Glomerular visceral epithelial cell (primary cell): ENCODE measurements around the gene CLPTM1.

Experiments
- DNase-seq: peaks from one replicate; pipeline ENCODE4 v3.0.0-alpha.2; 2016; ENCODE audit errors: extremely low spot score

CLPTM1 gene

DNA sequence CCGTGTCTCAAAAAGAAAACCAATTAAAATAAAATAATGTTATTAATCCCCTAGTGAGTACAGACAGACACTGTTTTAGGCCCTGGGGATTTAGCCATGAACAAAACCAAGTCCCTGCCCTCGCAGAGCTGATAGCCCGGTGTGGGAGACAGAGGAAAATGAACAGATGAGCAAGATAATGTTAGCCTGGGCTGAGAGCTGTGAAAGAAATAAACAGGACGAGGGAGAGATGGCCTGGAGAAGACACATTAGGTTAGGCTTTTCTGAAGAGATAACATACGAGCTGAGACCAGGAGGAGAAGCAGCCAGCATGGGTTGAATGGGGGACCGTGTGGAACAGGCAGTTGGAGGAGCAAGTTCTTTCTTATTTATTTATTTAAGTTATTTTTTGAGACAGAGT lies 55.1 kb downstream of the CLPTM1 start:
- DNase-seq: no peak

DNA sequence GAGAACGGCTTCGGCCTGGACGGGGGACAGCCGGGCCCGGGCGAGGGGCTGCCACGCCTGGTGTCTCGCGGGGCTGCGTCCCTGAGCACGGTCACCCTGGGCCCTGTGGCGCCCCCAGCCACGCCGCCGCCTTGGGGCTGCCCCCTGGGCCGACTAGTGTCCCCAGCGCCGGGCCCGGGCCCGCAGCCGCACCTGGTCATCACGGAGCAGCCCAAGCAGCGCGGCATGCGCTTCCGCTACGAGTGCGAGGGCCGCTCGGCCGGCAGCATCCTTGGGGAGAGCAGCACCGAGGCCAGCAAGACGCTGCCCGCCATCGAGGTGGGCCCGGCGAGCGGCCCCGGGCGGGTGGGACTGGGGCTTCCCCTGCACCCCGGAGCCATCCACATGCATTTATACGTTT lies 56.8 kb downstream of the CLPTM1 start:
- DNase-seq: no peak

DNA sequence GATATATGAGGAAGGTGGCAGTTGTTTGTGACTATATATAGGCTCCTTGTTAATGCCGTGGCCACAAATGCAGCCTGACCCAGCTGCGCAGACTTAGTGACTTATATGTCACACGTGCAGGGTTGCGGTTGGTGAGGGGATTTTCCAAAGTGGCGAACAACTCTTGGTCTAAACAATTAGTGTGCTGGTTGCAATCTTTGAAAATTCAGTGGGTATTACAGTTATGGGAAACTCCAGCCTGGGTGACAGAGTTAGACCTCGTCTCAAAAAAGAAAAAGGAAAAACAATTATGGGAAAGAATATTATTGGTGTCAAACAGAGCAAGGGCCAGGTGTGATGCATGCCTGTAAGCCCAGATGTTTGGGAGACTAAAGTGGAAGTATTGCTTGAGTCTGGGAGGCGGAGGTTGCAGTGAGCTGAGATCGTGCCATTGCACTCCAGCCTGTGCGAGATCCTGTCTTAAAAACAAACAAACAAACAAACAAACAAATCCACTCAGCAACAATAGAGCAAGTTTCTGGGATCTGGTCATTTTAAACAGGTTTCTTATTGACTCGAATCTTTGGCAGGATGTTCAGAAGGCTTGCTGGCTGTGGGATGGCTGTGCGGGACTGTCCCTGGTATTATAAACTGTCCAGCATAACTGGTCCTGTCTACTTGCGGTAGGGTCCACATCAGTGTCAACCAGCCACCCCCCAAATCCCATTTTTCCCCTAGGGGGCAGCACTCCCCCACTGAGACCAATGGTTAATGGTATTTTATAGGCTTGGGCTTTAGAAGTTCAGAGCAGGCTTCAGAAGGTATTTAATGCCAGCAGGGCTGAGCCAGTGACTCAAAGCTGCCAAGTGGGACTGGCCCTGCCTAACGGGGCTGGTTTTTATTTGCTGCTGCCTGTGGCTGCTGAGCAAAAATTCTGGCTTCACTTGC lies 61.5 kb downstream of the CLPTM1 start:
- peak; percentile 63 for DNase-seq

DNA sequence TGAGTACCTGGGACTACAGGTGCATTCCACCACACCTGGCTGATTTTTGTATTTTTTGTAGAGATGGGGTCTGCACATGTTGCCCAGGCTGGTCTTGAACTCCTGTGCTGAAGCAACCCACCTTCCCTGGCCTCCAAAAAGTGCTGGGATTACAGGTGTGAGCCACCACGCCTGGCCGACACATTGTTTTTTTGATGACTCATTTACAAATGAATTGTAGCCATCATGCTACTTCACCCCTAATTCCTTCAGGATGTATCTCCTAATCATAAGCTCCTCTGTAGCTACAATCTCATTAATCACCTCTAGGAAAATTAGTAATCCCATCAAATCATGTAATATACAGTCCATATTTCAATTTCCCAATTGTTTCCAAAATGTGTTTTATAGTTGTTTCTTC lies 64.0 kb downstream of the CLPTM1 start:
- DNase-seq: no peak

DNA sequence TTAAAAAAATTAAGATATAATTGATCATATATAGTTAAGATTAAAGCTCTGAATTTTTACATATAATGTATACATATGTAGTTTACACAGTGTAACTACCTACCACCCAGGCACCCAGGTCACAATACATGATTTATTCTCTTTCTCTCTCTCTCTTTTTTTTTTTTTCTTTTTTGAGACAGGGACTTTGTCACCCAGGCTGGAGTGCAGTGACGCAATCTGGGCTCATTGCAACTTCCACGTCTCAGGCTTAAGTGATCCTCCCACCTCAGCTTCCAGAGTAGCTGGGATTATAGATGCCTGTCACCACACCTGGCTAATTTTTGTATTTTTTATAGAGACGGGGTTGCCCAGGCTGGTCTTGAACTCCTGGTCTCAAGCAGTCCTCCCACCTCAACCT lies 64.9 kb downstream of the CLPTM1 start:
- no peak for DNase-seq

DNA sequence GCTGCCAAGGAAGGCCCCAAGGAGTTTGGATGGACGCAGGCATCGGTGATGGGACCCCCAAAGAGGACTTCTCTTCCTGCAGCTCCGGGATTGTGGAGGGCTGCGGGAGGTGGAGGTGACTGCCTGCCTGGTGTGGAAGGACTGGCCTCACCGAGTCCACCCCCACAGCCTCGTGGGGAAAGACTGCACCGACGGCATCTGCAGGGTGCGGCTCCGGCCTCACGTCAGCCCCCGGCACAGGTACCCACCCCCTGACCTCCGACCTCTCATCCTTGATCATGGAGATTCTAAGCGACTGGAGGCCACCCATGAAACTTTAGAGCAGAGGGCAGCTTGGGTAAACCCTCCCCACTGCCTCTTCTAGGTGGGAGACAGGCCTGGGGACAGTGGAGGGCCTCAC lies 66.8 kb downstream of the CLPTM1 start:
- no peak for DNase-seq

DNA sequence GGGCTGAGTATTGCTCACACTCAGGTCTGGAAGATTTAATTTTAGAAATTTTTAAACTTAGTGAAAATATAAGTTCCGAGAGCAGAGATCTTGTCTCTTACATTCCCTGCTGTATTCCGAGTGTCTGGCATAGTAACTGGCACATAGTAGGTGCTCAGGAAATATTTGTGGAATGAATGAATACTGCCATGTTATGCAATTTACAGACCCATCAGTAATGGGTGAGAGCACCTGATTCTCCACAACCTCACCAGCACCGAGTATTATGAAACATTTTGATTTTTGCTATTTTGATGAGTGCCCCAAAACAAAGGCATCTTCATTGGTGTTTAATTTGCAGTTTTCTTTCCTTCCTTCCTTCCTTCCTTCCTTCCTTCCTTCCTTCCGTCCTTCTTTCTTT lies 67.9 kb downstream of the CLPTM1 start:
- DNase-seq: no peak

DNA sequence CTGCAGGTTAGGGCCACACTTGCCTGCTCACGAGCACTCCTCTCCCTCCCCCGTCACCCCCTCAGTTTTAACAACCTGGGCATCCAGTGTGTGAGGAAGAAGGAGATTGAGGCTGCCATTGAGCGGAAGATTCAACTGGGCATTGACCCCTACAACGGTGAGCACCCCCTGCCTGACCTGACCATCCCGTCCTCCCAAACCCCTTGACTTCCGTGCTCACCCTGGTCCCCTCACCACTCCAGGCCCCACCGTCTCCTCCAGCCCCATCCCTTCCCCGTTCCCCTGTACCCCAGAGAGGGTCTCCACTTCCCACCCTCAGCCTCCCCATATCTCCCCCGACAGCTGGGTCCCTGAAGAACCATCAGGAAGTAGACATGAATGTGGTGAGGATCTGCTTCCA lies 70.1 kb downstream of the CLPTM1 start:
- DNase-seq: no peak

DNA sequence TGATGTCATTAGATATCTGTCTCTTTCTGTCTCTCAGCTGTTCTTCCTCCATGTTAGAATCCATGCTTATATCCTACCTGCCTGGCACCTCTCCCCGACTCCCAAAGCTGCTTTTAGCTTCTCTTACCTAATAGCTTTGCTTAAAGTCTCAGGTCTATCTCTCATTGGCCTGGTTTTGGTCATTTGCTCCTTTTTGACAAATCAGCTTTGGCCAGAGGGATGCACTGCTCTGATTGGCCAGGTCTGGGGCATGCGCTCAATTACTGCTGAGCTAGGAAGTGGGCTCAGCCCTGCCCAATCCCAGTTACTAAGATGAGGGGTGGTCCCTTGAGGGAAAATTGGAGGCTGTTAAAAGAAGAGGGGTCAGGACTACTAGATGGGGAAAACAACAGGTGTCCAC lies 72.2 kb downstream of the CLPTM1 start:
- DNase-seq: no peak

DNA sequence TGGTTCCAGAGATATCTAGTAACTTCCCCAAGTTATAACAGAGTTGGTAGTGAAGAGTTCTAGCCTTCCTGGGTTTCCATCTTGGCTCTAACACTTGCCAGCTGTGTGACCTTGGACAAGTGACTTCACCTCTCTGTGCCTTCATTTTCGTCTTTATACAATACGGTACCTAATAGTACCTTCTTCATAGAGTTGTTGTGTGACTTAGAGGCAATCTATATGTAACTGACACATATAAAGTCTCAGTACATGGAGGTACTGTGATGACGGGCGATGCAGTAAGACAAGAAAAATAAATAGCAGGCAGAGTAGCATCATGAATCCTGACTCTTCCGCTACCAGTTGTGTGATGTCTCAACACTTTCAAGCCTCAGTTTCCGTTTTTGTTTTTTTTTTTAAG lies 75.6 kb downstream of the CLPTM1 start:
- no peak for DNase-seq

DNA sequence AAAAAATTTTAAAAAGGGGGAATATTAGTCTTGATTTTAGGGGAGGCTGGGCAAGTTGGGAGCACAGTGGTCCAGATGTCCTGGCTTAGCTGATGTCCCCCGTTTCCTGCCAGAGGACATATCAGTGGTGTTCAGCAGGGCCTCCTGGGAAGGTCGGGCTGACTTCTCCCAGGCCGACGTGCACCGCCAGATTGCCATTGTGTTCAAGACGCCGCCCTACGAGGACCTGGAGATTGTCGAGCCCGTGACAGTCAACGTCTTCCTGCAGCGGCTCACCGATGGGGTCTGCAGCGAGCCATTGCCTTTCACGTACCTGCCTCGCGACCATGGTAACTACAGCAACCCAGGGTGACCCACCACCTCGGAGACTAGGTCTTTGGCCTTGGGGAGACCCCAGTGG lies 77.2 kb downstream of the CLPTM1 start:
- DNase-seq: no peak

DNA sequence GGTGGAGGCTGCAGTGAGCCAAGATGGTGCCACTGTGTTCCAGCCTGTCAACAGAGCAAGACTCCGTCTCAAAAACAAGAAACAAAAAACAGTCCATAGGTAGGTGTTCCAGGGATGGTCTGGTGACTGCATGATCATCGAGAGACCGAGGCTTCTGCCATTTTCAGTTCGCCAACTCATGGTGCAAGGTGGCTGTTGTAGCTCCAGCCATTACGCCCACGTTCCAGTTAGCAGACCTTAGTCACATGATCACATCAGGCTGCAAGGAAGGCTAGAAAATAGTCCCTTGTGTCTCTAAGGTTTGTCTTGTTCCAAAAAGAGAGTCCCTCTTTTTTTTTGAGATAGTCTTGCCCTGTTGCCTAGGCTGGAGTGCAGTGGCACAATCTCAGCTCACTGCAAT lies 80.6 kb downstream of the CLPTM1 start:
- no peak for DNase-seq

DNA sequence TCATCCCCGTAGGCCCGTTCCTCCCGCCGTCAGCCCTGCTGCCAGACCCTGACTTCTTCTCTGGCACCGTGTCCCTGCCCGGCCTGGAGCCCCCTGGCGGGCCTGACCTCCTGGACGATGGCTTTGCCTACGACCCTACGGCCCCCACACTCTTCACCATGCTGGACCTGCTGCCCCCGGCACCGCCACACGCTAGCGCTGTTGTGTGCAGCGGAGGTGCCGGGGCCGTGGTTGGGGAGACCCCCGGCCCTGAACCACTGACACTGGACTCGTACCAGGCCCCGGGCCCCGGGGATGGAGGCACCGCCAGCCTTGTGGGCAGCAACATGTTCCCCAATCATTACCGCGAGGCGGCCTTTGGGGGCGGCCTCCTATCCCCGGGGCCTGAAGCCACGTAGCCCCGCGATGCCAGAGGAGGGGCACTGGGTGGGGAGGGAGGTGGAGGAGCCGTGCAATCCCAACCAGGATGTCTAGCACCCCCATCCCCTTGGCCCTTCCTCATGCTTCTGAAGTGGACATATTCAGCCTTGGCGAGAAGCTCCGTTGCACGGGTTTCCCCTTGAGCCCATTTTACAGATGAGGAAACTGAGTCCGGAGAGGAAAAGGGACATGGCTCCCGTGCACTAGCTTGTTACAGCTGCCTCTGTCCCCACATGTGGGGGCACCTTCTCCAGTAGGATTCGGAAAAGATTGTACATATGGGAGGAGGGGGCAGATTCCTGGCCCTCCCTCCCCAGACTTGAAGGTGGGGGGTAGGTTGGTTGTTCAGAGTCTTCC lies 82.4 kb downstream of the CLPTM1 start:
- no peak for DNase-seq

DNA sequence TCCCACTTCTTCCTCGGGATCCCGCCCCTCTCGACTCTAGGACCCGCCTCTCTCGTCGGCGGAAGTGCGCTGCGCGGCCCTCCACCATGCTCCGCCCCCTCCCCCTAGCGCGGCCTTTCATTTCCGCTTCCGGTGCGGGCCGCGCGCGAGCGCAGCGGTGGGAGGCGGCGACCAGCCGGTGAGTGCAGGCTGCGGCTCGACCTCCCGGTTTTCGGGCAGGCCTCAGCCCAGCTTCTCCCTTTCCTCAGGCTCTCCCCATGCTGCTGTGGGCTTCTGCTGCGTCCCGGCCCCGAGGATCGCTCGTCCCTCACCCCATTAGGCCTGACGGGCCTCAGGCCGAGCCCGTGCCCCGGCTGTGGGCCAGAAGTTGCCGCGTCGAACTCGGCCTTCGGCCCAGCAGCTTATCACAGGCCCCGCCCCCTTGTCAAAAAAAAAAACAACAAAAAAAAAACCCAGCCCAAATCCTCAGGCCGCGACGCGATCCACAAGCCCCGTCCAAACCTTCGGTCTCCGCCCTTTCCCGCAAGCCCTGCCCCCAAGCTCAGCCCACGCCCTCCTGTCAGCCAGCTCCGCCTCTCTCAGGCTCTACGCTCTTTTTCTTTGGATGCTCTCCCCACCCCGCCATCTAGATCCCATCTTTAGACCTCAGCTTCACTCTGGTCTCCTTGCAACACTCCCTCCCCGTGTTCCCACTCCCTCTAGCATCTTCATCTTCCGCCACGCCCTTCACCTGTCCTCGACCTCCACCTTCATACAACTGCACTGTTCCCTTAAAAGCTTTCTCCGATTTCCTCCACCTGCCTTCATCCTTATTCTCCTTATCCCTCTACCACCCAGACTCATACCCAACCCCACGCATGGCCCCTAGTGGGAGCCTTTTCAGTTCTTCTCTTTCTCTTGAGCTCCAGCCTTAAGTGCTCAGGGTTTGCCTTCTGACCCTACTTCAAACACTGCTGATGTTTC lies 84.0 kb downstream of the CLPTM1 start, which contains the start of gene CLASRP:
Gene CLASRP, plus strand, starts transcription at position 115 of the 963 bp plus-strand sequence. CDS start 1,168 bp downstream, outside the sequence.
- DNase-seq: peak; percentile 89

DNA sequence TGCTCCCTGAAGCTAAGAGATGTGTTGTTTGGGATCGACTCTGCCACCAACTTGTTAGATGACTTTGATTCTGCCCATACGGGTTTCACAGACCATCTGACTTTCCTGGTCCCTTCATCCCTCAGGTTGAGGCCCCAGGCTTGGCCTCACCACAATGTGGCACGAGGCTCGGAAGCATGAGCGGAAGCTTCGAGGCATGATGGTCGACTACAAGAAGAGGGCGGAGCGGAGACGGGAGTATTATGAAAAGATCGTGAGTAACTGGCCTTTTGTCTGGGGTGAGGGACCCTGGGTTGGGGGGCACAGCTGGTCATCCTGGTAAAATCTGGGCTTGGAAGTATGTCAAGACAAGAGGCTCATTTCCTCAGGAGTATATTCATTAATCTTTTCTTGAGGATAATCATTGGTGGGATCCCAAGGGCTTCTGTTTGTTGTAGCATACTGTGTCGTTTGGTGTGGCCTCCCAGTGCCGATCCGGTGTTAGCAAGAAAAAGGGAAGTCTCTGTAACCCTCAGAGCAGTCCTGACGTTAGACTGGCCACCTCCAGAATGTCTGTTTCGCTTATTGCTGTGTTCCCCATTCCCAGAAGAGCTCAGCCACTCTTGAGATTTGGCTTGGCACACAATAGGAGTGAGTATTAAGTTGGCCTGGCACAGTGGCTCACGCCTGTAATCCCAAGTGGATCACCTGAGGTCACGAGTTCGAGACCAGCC lies 85.0 kb downstream of the CLPTM1 start:
- no peak for DNase-seq

DNA sequence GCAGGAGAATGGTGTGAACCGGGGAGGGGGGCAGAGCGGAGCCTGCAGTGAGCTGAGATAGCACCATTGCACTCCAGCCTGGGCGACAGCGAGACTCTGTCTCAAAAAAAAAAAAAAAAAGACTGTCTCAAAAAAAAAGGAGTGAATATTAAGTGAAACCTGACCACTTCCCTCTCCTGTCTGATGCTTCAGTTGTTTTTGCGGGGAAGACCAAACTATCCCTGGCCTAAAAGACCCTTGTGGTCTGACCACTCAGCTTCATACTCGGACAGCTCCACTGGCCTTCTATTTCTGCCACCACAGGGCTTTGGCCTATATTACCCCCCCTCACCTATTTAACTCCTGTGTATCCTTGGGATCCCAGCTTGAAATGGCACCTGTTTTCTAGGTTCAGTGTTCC lies 85.9 kb downstream of the CLPTM1 start:
- no peak for DNase-seq
